Gastroesophageal sphincter (tissue), 3 donors: ENCODE measurements around the gene COA6.

Experiments
- CTCF ChIP-seq, 4 experiments: fragments of 200-600 bp in 2 of 4; fragments of 450-650 bp in 2 of 4; sonication (generic) in 1 of 4; IDR thresholded peaks; one replicate each; pipeline ENCODE4 v1.5.1; 2017 to 2019; ENCODE audit warnings: antibody characterized with exemption in 4 of 4, mild to moderate bottlenecking in 2 of 4, moderate library complexity in 2 of 4
- POLR2A ChIP-seq, 2 donors: fragments of 450-650 bp; IDR thresholded peaks; one replicate each; pipeline ENCODE4 v1.6.1; 2017; ENCODE audit warnings: antibody characterized with exemption in 2 of 2, mild to moderate bottlenecking in 2 of 2, moderate library complexity in 1 of 2
- POLR2AphosphoS5 ChIP-seq: sonication (generic); formaldehyde crosslinking; IDR thresholded peaks from one replicate; pipeline ENCODE4 v1.6.1; 2017; ENCODE audit warnings: antibody characterized with exemption

GRCh38 chr1:234431255-234431654 lies 58.0 kb downstream of the COA6 start:
- TF ChIP-seq CTCF (IDR thresholded peaks at IDR 0.05) (no peak), POLR2AphosphoS5 (no peak), POLR2A (IDR thresholded peaks at IDR 0.05) (no peak)
